Ascending aorta (tissue), 2 donors: ENCODE results near the gene CDH13. TPM values are rescaled to one million over a fixed set of nuclear protein-coding genes. Genes with fewer than 3 reads are reported as not detected.

Source experiments
- DNase-seq, 2 donors: peaks; one replicate each; pipeline ENCODE4 v3.0.0-alpha.2; 2019; ENCODE audit warnings: low spot score in 2 of 2
- H3K27ac ChIP-seq, 2 donors: fragments of 200-600 bp; sonication (generic); one replicate each; pipeline ENCODE4 v1.5.1; 2016 to 2017; ENCODE audit warnings: mild to moderate bottlenecking in 1 of 2
- H3K27me3 ChIP-seq: fragments of 200-600 bp; sonication (generic); one replicate; pipeline ENCODE4 v1.5.1; 2017
- H3K36me3 ChIP-seq, 2 donors: fragments of 200-600 bp; sonication (generic); one replicate each; pipeline ENCODE4 v1.5.1; 2016
- H3K4me1 ChIP-seq, 2 donors: fragments of 200-600 bp; sonication (generic); one replicate each; pipeline ENCODE4 v1.5.1; 2016 to 2017; ENCODE audit warnings: mild to moderate bottlenecking in 1 of 2
- H3K4me3 ChIP-seq, 2 donors: fragments of 200-600 bp; sonication (generic); one replicate each; pipeline ENCODE4 v1.5.1; 2016 to 2017; ENCODE audit warnings: mild to moderate bottlenecking in 1 of 2
- H3K9me3 ChIP-seq, 2 donors: fragments of 200-600 bp; sonication (generic); one replicate each; pipeline ENCODE4 v1.5.1; 2016
- intact Hi-C: fragments of 100-400 bp; cut with DNase I; formaldehyde crosslinking; loops from one replicate; pipeline ENCODE4 v1.15.1; 2023
- total RNA-seq: library from RNA; depleted of rRNA; stranded (reverse); fragments of >200 nt; gene quantifications from one replicate; pipeline ENCODE4 v1.1.0, GENCODE V29; 2016
- TF ChIP-seq, protein P1 (sequence below), 3 experiments: fragments of 200-600 bp in 2 of 3; fragments of 450-650 bp in 1 of 3; sonication (generic) in 2 of 3; IDR thresholded peaks; one replicate each; pipeline ENCODE4 v1.5.1; 2016 to 2019; ENCODE audit warnings: antibody characterized with exemption in 3 of 3, mild to moderate bottlenecking in 1 of 3, moderate library complexity in 1 of 3

The CDH13 gene
- total RNA-seq, 1 donor from 2014 or later, result 160 TPM

DNA sequence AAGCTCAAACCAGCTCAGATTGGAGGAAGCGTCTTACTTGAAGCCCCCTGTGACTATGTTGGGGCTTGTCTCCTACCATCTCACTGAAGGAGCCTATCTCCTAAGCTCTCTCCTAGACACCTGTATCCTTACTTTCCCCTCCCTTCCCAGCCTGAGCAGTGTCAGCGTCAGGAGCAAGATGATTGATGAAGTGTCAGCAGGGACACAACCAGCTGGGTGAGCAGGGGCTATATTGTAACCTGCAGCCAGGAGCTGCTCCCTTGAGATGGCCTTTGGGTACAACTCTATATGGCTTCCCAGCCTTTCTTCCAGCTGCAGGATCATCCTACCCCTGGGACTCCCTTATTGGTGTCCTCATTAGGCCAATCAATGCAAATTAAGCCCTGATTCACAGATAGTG is 1097.8 kb downstream of the CDH13 start:
- Histone ChIP-seq H3K36me3 (no peaks in the 10 kb centered on the region), H3K9me3 (no peaks in the 10 kb centered on the region), H3K27me3 (no peaks in the 10 kb centered on the region), H3K27ac (no peak overlapping the region), H3K4me1 (no peaks in the 10 kb centered on the region), H3K4me3 (no peak overlapping the region)
- TF ChIP-seq, protein P1, sequence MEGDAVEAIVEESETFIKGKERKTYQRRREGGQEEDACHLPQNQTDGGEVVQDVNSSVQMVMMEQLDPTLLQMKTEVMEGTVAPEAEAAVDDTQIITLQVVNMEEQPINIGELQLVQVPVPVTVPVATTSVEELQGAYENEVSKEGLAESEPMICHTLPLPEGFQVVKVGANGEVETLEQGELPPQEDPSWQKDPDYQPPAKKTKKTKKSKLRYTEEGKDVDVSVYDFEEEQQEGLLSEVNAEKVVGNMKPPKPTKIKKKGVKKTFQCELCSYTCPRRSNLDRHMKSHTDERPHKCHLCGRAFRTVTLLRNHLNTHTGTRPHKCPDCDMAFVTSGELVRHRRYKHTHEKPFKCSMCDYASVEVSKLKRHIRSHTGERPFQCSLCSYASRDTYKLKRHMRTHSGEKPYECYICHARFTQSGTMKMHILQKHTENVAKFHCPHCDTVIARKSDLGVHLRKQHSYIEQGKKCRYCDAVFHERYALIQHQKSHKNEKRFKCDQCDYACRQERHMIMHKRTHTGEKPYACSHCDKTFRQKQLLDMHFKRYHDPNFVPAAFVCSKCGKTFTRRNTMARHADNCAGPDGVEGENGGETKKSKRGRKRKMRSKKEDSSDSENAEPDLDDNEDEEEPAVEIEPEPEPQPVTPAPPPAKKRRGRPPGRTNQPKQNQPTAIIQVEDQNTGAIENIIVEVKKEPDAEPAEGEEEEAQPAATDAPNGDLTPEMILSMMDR (IDR thresholded peaks at IDR 0.05), result no peak
- intact Hi-C loops, result no loop called here
- DNase-seq, result no peak

DNA sequence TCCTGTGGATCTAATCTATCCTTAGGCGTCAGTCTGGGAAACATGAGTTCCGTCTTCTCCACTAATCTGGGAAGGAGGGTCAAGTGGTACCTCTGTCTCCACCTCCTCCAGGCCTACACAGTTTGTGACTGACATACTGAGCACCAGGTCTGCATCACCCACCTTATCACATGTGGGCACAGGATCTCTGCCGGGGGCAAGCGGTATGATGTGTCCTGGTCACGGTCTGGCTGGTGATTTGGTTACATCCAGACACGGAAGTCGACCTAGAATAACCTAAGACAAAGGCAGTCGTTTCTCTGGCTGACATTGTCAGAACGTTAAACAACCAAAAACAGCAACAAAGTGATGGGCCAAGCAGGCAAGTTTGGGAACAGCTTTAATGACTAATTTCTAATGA is 1098.5 kb downstream of the CDH13 start:
- H3K4me3 ChIP-seq, result no peak overlapping the region
- intact Hi-C loops, result no loop called here
- no peaks in the 10 kb centered on the region for H3K9me3 ChIP-seq
- no peaks in the 10 kb centered on the region for H3K4me1 ChIP-seq
- TF ChIP-seq, protein P1 (IDR thresholded peaks at IDR 0.05), result no peak
- H3K27me3 ChIP-seq, result no peaks in the 10 kb centered on the region
- DNase-seq, result no peak
- no peaks in the 10 kb centered on the region for H3K36me3 ChIP-seq
- H3K27ac ChIP-seq, result no peak overlapping the region

DNA sequence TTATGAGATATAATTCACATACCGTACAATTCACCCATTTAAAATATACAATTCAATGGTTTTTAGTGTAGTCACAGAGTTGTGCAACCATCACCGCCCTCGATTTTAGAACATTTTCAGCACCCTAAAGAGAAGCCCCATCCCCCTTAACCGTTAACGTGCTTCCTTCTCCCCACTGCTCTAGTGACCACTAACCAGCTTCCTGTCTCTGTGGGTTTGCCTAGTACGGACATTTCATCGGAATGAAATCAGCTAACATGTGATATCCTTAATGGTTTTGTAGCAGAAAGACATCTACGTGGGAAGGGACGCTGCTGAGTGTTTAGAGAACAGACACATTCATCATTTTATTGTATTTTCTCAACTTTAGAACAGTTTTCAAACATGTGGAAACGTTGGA is 1100.2 kb downstream of the CDH13 start:
- no peak overlapping the region for H3K27ac ChIP-seq
- intact Hi-C loops, result no loop called here
- DNase-seq, result no peak
- H3K4me1 ChIP-seq, result no peaks in the 10 kb centered on the region
- H3K9me3 ChIP-seq, result no peaks in the 10 kb centered on the region
- no peak overlapping the region for H3K4me3 ChIP-seq
- TF ChIP-seq, protein P1 (IDR thresholded peaks at IDR 0.05), result no peak
- H3K27me3 ChIP-seq, result no peaks in the 10 kb centered on the region
- H3K36me3 ChIP-seq, result no peaks in the 10 kb centered on the region

DNA sequence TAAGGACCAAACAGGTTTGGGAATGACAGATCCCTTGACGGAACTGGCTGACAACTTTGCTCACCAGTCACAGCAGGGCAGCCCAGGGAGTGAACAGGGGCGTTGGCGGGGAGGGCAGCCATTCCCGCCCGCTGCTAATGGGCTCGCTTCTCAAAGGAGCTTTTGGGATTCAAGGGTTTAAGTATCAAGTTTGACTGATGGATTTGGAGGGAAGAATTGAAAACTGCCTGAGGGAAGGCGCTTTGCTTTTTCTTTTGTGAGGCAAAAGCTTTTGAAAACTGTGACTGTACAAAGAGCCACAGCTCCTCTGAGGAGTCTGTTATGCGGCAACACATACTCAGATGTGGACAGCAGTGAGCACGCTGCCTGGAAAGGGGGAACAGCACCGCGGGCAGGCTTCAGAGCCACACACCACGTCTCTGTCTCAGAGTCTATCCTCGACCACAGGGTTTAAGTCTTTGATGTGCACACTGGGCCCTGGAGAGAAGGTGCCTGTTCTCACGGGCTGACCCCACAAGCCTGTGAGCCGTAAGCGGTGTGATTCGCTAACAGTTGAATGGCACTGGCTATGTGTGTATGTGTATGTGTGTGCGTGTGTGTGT is 1101.1 kb downstream of the CDH13 start:
- H3K9me3 ChIP-seq, result no peaks in the 10 kb centered on the region
- intact Hi-C loops, result no loop called here
- H3K4me3 ChIP-seq, result no peak overlapping the region

DNA sequence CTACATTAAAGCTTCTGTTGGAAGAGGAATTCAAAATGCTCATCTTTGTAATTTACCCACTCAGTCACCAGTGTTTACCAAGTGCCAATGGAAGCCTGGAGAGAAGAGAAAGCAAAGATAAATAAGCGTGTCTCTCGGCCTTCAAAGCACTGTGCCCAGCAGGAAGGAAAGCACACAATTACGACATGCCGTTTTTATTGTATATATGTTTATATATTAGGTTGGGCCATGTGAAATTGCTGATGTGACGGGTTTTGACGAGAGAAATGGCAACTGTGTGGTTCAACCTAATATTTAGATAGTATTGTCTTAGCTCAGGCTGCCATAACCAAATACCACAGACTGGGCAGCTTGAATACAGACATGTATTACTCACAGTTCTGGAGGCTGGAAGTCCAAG is 1101.7 kb downstream of the CDH13 start:
- no peaks in the 10 kb centered on the region for H3K9me3 ChIP-seq
- TF ChIP-seq, protein P1 (IDR thresholded peaks at IDR 0.05), result no peak
- intact Hi-C loops, result no loop called here

More for the DNA sequence above, 1101.1 kb downstream of the CDH13 start:
- no peaks in the 10 kb centered on the region for H3K4me1 ChIP-seq
- no peak overlapping the region for H3K27ac ChIP-seq
- H3K36me3 ChIP-seq, result no peaks in the 10 kb centered on the region
- no peaks in the 10 kb centered on the region for H3K27me3 ChIP-seq
- TF ChIP-seq, protein P1 (IDR thresholded peaks at IDR 0.05), result no peak
- DNase-seq, result no peak

DNA sequence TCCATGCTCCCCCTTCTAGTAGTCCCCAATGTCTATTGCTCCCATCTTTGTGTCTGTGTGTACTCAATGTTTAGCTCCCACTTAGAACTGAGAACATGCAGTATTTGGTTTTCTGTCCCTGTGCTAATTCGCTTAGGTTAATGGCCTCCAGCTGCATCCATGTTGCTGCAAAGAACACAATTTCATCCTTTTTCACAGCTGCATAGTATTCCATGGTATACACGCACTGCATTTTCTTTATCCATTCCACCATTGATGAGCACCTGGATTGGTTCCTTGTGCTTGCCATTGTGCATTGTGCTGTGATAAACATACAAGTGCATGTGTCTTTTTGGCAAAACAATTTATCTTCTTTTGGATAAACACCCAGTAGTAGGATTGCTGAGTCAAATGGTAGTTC is 1104.0 kb downstream of the CDH13 start:
- Histone ChIP-seq H3K27ac (no peak overlapping the region), H3K27me3 (no peaks in the 10 kb centered on the region), H3K4me3 (no peak overlapping the region), H3K36me3 (no peaks in the 10 kb centered on the region), H3K9me3 (no peaks in the 10 kb centered on the region), H3K4me1 (no peaks in the 10 kb centered on the region)
- intact Hi-C loops, result no loop called here
- DNase-seq, result no peak
- TF ChIP-seq, protein P1 (IDR thresholded peaks at IDR 0.05), result no peak

More for the DNA sequence above, 1101.7 kb downstream of the CDH13 start:
- no peak overlapping the region for H3K4me3 ChIP-seq
- H3K36me3 ChIP-seq, result no peaks in the 10 kb centered on the region
- DNase-seq, result no peak
- H3K4me1 ChIP-seq, result no peaks in the 10 kb centered on the region
- no peak overlapping the region for H3K27ac ChIP-seq
- H3K27me3 ChIP-seq, result no peaks in the 10 kb centered on the region
